ENCODE data around the gene FLYWCH2. TPM values are rescaled to one million over a fixed set of nuclear protein-coding genes. Genes with fewer than 3 reads are reported as not detected.

The FLYWCH2 gene
- total RNA-seq, 1 experiment from 2014 or later = 16.5 TPM

GRCh38 chr16:2853531-2854073 lies 29.4 kb upstream of the FLYWCH2 start:
- Histone ChIP-seq H4K20me1 (ENCODE audit: control insufficient read depth, insufficient read depth, insufficient read length) (no peaks in the 10 kb centered on the region), H2AK5ac (ENCODE audit: insufficient read length, low read length) (no peak overlapping the region), H3K79me2 (ENCODE audit: insufficient read depth, low read length) (no peaks in the 10 kb centered on the region), H3K79me1 (ENCODE audit: insufficient read depth, low read depth, low read length, poor library complexity, severe bottlenecking) (no peaks in the 10 kb centered on the region), H2BK120ac (ENCODE audit: low read depth, low read length, poor library complexity, severe bottlenecking) (no peak overlapping the region), H4K91ac (ENCODE audit: insufficient read length, low read depth, low read length) (no peak overlapping the region), H3K9me3 (ENCODE audit: control insufficient read depth, low read depth, low read length) (no peaks in the 10 kb centered on the region), H3K56ac (ENCODE audit: insufficient read length, low read depth, low read length) (no peak overlapping the region), H2BK15ac (ENCODE audit: low read depth, low read length) (no peak overlapping the region), H3T11ph (ENCODE audit: low read length) (no peak overlapping the region), H3K14ac (ENCODE audit: insufficient read depth, low read length) (no peak overlapping the region), H3K23ac (ENCODE audit: insufficient read length, low read depth, low read length) (no peak overlapping the region), H2AFZ (ENCODE audit: low read length) (no peak overlapping the region), H4K8ac (replicated peaks; ENCODE audit: insufficient read length, low read depth, low read length) (no peak overlapping the region), H3K18ac (ENCODE audit: insufficient read length, low read depth, low read length) (no peak overlapping the region), H2BK20ac (ENCODE audit: low read depth, low read length, poor library complexity, severe bottlenecking) (no peak overlapping the region), H4K5ac (ENCODE audit: insufficient read length, low read depth, low read length) (no peak overlapping the region), H3K4me1 (ENCODE audit: insufficient read depth, low read length) (no peaks in the 10 kb centered on the region; the same call in 1 of the 2 replicates), H3K27me3 (ENCODE audit: insufficient read depth, low read length) (no peaks in the 10 kb centered on the region), H3K27ac (ENCODE audit: insufficient read length, low read depth, low read length) (no peak overlapping the region), H3K9ac (ENCODE audit: extremely low read depth, insufficient read length, low read length) (no peak overlapping the region), H3K23me2 (ENCODE audit: insufficient read length, low read depth, low read length, poor library complexity, severe bottlenecking) (peaks cover 5% of the 10 kb centered on the region), H3K4me2 (ENCODE audit: insufficient read depth, insufficient read length, low read length) (no peak overlapping the region), H2BK5ac (ENCODE audit: insufficient read length, low read length) (no peak overlapping the region), H2BK12ac (ENCODE audit: insufficient read length, low read depth, low read length) (no peak overlapping the region), H3K4ac (ENCODE audit: low read depth, low read length) (no peak overlapping the region)
- no peak for TF ChIP-seq CTCF (conservative IDR thresholded peaks at IDR 0.05)
- H3K27ac Mint-ChIP-seq = no peak overlapping the region
- no peak overlapping the region for H3K4me3 Mint-ChIP-seq
- H3K9me3 Mint-ChIP-seq = peaks cover 14 to 15% of the 10 kb centered on the region in 2 experiments
- H3K4me1 Mint-ChIP-seq = peaks cover 3 to 4% of the 10 kb centered on the region in 2 experiments; a peak in 3 of 4 replicates
- no CpG with 5 or more reads among the region's 18 CpGs for WGBS (ENCODE audit: extremely low coverage, insufficient read length, low lambda C conversion rate)
- peaks cover 25% of the 10 kb centered on the region for H3K27me3 Mint-ChIP-seq (ENCODE audit: low read depth)
- DNase-seq = no peak
- peaks cover 0 to 11% (median 10%) of the 10 kb centered on the region in 3 experiments; a peak in 6 of 7 replicates for H3K36me3 Mint-ChIP-seq (ENCODE audit: insufficient read depth in 1 of 3, low read depth in 3 of 3)

All from H9 (cell line).